ENCODE data around the gene DCN.

DCN gene

GRCh38 chr12:91188778-91189177 is 6.2 kb upstream of the DCN start:
- intact Hi-C loops (cut with DNase I), result no loop called here
- no peak for DNase-seq

GRCh38 chr12:91186156-91186555 is 3.5 kb upstream of the DCN start:
- DNase-seq, result no peak
- intact Hi-C loops (cut with DNase I), result no loop called here

DNA sequence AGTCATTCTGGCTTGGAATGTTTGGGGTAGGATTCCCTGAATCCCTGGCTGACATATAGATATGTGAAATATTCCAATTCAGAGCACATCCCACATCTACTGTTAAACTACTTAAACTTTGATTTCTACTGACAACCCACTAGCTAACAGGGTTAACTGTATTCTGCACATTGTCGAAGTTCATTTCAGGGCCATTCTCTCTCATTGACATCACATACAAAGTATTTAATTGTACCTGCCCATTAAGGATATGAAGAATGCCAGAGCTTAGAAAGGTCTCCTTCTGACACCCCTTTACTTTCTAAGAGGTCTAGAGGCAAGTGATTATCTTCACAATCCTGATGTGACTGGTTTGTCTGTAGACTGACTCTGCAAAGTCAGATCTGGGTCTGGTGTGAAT is 2.8 kb upstream of the DCN start:
- DNase-seq, result no peak
- intact Hi-C loops (cut with DNase I), result no loop called here

- intact Hi-C loops (cut with DNase I), result no loop called here
- no peak for DNase-seq
Measured at GRCh38 chr12:91183551-91183950, 934 bp upstream of the DCN start.

DNA sequence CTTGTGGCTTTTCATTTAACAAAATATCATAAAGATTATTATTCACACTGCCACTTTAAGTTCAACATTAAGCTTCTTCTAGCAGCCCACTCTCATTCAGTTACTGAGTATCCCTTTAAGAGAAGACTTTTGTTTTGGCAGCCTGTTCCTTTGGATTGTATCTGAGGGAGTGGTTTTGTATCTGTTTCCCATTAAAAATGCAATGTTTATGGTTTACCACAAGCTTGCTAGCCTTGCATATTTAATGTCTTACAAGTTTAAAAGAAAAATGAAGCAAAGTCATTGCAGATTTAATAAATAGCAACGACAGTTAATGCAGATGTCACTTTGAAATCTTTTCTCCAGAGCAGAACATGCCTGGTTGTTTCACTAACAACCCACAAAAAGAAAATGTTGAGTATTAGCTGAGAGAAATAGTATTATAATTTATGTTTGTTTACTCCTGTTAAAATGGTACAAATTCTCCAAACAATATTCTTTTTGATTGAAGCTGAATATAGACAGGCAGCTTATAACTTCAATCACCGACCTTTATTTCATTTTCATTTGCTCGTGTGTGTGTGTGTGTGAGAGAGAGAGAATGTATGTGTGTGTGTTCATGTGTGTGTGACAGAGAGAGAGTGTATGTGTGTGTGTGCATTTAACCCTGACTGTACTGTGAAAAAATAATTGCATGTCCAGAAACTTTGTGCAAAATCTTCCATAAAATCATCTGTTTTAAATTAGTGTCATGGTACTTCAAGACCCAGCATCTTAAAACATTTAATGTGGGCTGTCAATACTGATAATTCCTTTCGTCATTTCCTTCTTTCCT is 1.8 kb downstream of the DCN start:
- intact Hi-C loops (cut with DNase I), result no loop called here
- no peak for DNase-seq

DNA sequence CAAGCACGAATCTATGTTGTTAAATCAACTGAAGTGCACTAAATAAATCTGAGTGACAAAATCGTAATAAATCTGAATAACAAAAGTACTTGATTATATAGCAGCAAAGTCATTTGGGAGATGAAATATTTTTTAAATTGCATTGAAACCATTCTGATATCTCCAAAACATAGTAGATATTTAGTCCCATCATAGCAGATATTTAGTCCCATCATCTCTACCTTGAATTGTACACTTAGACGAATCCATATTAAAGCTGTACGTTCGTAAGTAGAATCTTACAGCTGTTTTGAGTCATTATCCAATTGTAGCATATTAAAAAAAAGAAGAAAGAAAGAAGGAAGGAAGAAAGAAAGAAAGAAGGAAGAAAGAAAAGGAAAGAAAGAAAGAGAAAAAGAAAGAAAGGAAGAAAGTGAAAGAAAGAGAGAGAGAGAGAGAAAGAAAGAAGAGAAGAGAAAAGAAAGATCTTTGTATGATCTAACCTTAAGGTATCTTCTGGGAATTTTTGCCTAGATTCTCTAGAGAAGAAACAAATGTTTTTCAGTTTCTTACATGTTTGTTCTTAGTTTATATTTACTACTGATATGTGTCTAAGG is 2.6 kb downstream of the DCN start:
- no peak for DNase-seq
- intact Hi-C loops (cut with DNase I), result loop anchor here (10.0 kb wide), 1 partner anchor 175 kb away; no protein-coding TSS in a partner anchor

GRCh38 chr12:91179315-91179714 is 3.3 kb downstream of the DCN start:
- no peak for DNase-seq
- intact Hi-C loops (cut with DNase I), result loop anchor here (10.0 kb wide), 1 partner anchor 175 kb away; no protein-coding TSS in a partner anchor

DNA sequence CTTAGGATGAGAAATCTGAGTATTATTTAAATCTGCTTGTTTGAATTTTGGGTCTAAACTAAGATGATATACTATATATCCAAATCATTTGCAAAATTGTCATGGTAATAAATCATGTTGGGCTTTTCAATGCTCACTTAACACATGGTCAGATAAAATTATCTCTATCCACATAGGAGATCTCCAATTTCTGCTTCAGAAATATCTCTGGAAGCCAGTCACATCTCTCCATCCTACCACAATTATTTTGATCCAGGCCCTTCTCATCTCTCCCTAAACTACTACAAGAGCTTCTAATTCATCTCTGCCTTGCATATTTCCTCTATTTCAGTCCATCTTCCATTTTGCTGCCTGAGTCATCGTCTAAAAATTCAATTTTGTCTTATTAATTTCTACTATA is 3.8 kb downstream of the DCN start:
- DNase-seq, result no peak
- intact Hi-C loops (cut with DNase I), result loop anchor here (1.0 to 10.0 kb wide), 2 partner anchors 148 to 176 kb away; no protein-coding TSS in a partner anchor

- intact Hi-C loops (cut with DNase I), result loop anchor here (1.0 to 10.0 kb wide), 2 partner anchors 148 to 177 kb away; no protein-coding TSS in a partner anchor
- no peak for DNase-seq
Measured at GRCh38 chr12:91178139-91178561, 4.5 kb downstream of the DCN start.

DNA sequence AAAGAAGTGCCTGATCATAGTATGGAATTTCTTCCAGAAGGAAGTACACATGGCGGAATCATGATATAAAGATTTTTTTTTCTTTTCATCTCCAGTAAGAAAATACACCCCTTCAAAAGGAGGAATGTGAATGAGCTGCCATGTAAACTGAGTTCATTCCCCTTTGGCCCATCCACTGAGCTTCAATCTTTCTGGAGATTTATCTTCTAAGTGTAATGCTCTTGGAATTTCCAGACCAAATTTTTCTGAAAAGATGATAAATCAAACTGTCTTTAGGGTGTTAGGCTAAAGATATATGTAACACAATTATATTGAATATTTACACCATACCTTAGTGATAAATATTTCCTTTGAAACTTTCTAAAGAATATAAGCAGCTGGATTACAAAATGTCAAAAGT is 5.2 kb downstream of the DCN start:
- intact Hi-C loops (cut with DNase I), result loop anchor here (10.0 kb wide), 1 partner anchor 177 kb away; no protein-coding TSS in a partner anchor
- DNase-seq, result no peak

- DNase-seq, result no peak
- intact Hi-C loops (cut with DNase I), result loop anchor here (10.0 kb wide), 1 partner anchor 178 kb away; no protein-coding TSS in a partner anchor
Measured at GRCh38 chr12:91176915-91177314, 5.7 kb downstream of the DCN start.

DNA sequence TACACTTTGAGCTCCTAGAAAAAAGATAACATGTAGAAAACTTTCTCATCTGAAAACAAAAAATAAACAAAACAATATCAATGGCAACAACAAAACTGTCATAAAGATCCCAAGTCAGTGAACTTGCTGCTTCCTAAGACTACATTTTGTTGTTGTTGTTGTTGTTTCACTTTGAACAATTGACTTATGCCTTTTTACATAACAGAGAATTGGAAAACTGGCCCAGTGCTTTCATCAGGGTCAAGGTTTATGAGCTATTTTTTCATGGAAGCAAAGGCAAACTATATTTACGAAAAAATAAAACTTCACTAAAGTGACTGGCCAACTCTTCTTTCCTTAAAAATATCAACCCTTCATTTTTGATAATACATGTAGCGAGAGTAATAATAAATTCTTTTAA is 6.3 kb downstream of the DCN start:
- no peak for DNase-seq
- intact Hi-C loops (cut with DNase I), result loop anchor here (10.0 kb wide), 1 partner anchor 178 kb away; no protein-coding TSS in a partner anchor

DNA sequence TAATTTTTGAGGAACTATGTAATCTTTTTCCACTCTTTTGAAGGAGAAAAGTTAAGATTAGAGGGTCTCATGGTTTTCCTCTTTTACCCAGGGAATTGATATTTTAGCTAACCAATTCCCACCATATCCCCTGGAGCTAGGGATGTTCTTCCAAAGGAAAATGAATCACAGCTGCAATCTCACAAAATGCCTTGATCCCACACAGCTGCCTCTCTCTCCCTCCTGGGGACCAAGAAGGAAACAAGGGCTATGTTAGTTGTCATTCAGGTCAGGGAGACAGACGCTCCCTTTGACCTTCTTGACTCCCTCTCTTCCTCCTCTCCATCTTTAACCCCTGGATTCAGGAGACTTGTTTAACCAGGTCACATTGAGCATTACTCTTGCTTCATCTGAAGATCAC is 9.5 kb downstream of the DCN start:
- intact Hi-C loops (cut with DNase I), result loop anchor here (10.0 kb wide), 1 partner anchor 182 kb away; no protein-coding TSS in a partner anchor
- DNase-seq, result no peak

GRCh38 chr12:91172096-91172495 is 10.5 kb downstream of the DCN start:
- DNase-seq, result no peak
- intact Hi-C loops (cut with DNase I), result loop anchor here (10.0 kb wide), 1 partner anchor 183 kb away; no protein-coding TSS in a partner anchor

- intact Hi-C loops (cut with DNase I), result loop anchor here (10.0 kb wide), 1 partner anchor 183 kb away; no protein-coding TSS in a partner anchor
- DNase-seq, result no peak
Measured at GRCh38 chr12:91171476-91171875, 11.1 kb downstream of the DCN start.

- intact Hi-C loops (cut with DNase I), result no loop called here
Measured at GRCh38 chr12:91163116-91163515, 19.5 kb downstream of the DCN start.

DNA sequence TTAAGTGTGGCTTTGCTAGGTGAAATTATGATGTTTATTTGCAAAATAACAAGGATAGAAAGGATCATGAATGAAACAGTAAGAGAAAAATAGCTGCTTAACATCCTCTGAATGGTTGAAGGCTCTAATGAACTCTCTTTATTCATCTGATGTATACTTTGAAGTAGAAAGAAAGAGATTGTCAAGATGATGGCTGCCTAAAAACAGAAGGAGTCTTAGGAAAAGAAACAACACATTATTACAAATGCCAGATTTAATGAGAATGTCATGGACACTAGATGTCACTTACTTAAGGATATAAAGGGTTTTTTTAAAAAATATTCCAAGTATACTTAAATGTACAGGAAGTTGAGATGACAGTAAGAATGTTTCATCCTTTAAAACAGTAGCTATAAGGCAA is 21.6 kb downstream of the DCN start:
- no peak for DNase-seq
- intact Hi-C loops (cut with DNase I), result no loop called here

More at GRCh38 chr12:91163116-91163515, 19.5 kb downstream of the DCN start:
- no peak for DNase-seq

DNA sequence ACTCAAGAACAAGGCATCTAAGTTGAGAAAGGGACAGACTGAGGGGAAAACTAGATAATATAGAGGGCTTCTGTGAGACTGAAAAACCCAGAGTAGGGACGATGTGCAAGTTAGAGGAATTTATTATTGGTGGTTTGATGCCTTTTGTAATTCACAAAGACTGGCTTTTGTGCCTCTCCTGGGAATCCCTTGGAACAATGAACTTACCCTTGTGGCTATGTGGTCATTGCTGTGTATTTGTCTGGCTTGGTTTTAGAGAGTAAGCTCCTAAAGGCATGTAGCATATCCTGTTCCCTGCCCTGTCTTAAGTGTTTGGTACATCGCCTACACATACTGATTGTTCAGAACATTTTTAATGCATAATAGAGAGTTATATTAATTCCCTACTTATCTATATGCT is 26.6 kb downstream of the DCN start:
- DNase-seq, result no peak
- intact Hi-C loops (cut with DNase I), result no loop called here

DNA sequence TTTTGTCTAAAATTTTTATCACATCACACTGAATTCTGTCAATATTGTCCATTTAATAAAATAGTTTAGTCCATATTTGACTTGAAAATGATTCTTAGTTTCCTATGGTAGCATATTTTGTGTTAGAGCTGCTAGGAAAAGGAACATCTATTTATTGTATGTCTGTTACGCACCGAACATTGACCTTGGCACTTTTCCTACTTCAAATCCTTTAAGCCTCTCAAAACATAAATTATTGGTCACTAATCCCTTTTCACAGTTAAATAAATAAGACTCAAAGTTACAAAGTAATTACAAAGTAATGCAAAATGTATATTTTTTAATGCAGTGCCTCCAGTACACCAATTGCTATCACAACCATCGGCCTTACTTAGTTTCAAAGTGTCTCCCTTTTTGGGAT is 28.5 kb downstream of the DCN start:
- intact Hi-C loops (cut with DNase I), result no loop called here
- no peak for DNase-seq

DNA sequence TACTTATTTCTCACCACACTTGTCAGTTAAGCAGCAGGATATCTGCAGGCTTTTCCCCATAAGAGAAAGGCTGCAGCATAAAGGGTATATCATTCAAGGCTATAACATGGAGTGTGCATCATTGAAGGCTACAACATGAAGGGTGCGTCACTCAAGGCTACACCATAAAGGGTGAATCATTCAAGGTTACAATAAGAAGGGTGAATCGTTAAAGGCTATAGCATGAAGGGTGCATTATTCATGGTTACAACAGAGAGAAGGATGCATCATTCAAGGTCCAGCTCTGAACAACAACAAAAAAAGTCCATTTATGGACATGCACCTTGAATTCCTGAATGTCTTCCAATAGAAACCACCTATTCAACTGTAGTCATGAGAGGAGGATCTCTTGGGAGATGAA is 38.6 kb downstream of the DCN start:
- DNase-seq, result no peak
- intact Hi-C loops (cut with DNase I), result no loop called here

GRCh38 chr12:91143206-91143605 is 39.4 kb downstream of the DCN start:
- DNase-seq, result no peak
- intact Hi-C loops (cut with DNase I), result no loop called here

DNA sequence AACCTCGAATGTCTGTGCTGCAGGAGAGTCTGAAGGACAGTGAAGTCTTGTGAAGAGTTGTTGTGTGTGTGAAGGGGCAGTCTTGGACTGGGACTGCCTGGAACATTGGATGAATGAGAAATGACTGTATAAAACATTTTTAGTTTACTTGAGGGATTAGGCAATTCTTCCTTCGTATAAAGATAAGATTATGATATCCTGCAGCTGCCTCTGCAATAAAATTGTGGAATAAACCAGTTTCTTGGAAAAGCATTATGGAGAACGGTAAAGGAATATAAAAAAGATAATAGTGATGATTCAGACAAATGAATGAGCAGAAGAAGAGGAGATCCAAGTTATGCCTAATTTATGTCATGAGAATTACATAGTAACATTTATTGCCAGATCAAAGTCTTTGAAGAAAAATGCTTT is 40.4 kb downstream of the DCN start:
- intact Hi-C loops (cut with DNase I), result no loop called here
- DNase-seq, result no peak
